Astrocyte of the cerebellum (primary cell): ENCODE measurements around the gene CDC42.

Experiments
- DNase-seq: peaks from one replicate; pipeline ENCODE4 v3.0.0-alpha.2; 2011; ENCODE audit warnings: low read depth
- H3K4me3 ChIP-seq: 2 replicates; pipeline ENCODE4 v1.5.1; 2011; ENCODE audit warnings: mild to moderate bottlenecking, low read depth, low read length, moderate library complexity
- CTCF ChIP-seq: IDR thresholded peaks from 2 replicates; pipeline ENCODE4 v1.5.1; 2012; ENCODE audit warnings: low read length, low read depth, moderate library complexity, mild to moderate bottlenecking; ENCODE audit errors: missing control alignments
- in situ Hi-C: cut with HindIII; loops from 2 replicates; pipeline ENCODE4 v1.10.0; 2017; ENCODE audit warnings: low sequenced_read_pairs

Gene CDC42

DNA sequence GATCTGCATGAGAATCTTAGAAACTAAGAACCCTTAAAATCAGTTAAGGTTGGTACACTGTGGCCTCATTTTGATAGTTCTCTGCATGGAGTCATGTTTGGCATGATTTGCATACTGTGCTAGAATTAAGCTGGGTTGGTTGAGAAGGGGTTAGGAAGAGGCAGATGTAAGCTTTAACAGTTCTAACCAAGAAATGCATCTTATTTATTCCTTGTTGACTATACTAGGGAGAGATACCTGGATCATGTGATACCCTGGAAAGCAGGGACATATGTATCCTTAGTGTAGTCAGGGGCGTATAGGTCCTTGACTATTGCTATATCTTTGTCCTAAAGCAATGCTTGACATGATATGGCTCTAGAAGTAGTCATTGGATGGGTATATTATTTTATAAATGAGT lies 41.0 kb downstream of the CDC42 start:
- in situ Hi-C loops: no loop called here
- TF ChIP-seq CTCF: no peak
- DNase-seq: no peak
- no peak overlapping the region for H3K4me3 ChIP-seq

GRCh38 chr1:22096036-22096435 lies 43.5 kb downstream of the CDC42 start:
- DNase-seq: no peak
- TF ChIP-seq CTCF: no peak
- in situ Hi-C loops: no loop called here
- no peak overlapping the region for H3K4me3 ChIP-seq

- no peak for DNase-seq
- in situ Hi-C loops: no loop called here
- H3K4me3 ChIP-seq: no peak overlapping the region
- no peak for TF ChIP-seq CTCF
Measured at GRCh38 chr1:22096463-22096862, 44.0 kb downstream of the CDC42 start.

GRCh38 chr1:22098752-22099151 lies 46.2 kb downstream of the CDC42 start:
- in situ Hi-C loops: no loop called here

DNA sequence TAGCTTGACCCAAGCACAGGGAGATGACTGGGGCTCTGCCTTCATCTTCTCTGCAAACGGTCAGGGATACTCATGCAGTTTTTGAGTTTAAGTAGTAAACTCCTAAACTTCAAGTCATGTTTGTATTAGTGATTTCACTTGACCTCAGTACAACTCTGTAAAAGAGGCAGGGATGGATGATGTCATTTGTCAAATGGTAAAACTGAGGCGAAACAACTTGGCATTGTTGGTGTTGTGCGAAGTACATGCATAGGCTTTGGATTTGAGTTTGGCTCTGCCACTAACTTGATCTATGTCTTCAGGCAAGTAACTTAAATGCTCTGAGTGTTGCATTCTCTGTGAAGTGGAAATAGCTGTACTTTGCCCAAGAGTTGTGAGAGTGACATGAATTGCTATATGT lies 47.7 kb downstream of the CDC42 start:
- TF ChIP-seq CTCF: no peak
- DNase-seq: no peak
- in situ Hi-C loops: loop anchor here (25.0 kb wide), 1 partner anchor 287 kb away; no protein-coding TSS in a partner anchor
- H3K4me3 ChIP-seq: no peak overlapping the region

More at GRCh38 chr1:22098752-22099151, 46.2 kb downstream of the CDC42 start:
- DNase-seq: no peak
- H3K4me3 ChIP-seq: no peak overlapping the region
- no peak for TF ChIP-seq CTCF

DNA sequence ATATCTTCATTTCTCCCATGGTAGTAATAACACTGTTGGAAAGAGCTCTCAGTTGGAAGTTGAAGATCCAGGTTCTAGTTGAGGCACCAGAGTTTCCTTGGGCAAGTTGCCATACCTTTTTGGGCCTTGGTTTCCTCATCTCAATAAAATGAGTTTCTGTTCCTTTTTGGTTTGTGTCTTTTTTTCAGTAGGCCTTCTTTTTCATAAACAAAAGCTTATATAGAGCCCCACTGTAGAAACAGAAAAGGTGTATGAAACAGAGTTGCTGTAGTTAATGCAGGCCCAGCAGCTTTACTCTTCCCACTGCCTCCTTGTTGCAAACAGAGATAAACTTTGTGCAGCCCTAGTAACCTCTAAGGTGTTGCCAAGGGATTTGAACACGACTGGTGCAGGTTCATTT lies 48.7 kb downstream of the CDC42 start:
- no peak for TF ChIP-seq CTCF
- H3K4me3 ChIP-seq: no peak overlapping the region
- in situ Hi-C loops: loop anchor here (25.0 kb wide), 1 partner anchor 286 kb away; no protein-coding TSS in a partner anchor
- no peak for DNase-seq

- no peak for DNase-seq
- H3K4me3 ChIP-seq: no peak overlapping the region
- TF ChIP-seq CTCF: no peak
- in situ Hi-C loops: loop anchor here (25.0 kb wide), 1 partner anchor 285 kb away; no protein-coding TSS in a partner anchor
Measured at GRCh38 chr1:22101995-22102394, 49.5 kb downstream of the CDC42 start.
